NCI-H748 (cell line): ENCODE data around the gene RCBTB2.
"Not testable (repeated sequence)": the region's sequence is repeated elsewhere in the genome, so short reads cannot be mapped to it uniquely, and the experiment has no call there.

Experiments
- DNase-seq: peaks from one replicate; lab custom pipeline; 2025; ENCODE audit not compliant: unreplicated experiment; lab: John Stamatoyannopoulos, UW

RCBTB2 gene

DNA sequence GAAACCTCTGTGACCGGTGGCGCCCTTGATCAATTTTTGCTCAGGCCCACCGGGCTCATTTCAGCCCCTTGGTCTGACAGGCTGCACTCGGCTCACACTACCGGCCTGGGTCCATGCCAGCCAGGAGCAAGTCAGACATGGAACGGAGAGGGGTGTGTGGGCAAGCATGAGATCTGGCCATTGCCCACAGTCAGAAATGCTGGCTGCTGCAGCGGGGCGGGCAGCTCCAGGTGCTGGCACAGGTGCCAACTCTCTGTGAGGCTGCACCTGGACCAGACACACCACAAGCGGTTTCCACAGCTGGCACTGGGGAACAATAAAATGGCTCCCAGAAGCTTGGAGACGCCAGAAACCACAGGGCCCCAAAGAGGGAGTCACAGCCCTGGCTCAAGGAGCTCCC is 76.3 kb downstream of the RCBTB2 start:
- DNase-seq = no peak

GRCh38 chr13:48451196-48451595 is 81.7 kb downstream of the RCBTB2 start:
- DNase-seq = not testable (repeated sequence)

- DNase-seq = no peak
Observed at GRCh38 chr13:48449656-48450055, 83.2 kb downstream of the RCBTB2 start.

GRCh38 chr13:48448959-48449614 is 83.8 kb downstream of the RCBTB2 start:
- DNase-seq = no peak

DNA sequence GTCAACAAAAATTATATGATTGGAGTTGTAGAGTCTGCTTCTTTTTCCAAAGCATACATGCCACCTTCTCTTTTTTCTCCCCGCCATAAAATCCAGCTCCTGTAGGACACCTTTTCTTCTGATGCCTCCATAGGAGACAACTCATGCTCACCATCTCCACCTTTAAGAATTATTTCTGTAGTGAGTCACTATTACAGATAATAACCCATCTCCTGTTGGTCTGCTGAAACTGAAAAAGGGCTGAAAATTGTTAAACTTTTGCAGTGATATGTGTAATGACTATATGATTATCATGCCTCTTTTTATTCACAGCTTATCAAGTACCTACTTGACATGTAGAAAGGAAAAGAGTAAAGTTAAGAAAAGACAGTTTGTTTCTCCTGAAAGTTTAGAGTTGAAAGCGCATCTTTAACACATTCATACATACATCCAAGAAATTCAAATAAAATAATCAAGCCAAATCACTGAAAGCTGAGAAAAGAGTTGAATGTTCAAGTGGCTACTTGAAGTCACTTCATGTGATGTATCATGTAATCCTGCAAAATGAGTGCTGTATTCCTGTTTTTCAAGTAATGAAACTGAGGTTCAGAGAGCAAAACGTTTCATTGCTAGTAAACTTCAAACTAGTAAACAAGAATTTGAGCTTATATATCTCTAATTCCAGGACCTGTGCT is 84.5 kb downstream of the RCBTB2 start:
- no peak for DNase-seq

DNA sequence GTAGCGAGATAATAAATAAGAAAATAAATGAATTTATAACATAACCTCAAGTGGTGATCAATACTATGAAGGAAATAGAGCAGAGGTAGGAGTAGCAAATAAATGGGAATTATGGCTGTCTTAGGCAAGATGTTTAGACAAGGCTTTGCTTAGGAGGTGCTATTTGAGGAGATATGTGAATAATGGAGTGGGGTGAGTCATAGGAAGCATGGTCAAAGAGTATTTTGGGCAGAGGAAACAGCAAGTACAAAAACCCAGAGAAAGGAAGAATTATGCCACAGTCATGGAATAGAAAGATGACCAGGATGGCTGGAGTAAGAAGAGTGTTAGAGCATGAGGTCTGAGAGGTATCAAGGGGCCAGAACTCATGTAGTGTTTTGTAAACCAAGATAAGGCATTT is 86.4 kb downstream of the RCBTB2 start:
- DNase-seq = no peak

DNA sequence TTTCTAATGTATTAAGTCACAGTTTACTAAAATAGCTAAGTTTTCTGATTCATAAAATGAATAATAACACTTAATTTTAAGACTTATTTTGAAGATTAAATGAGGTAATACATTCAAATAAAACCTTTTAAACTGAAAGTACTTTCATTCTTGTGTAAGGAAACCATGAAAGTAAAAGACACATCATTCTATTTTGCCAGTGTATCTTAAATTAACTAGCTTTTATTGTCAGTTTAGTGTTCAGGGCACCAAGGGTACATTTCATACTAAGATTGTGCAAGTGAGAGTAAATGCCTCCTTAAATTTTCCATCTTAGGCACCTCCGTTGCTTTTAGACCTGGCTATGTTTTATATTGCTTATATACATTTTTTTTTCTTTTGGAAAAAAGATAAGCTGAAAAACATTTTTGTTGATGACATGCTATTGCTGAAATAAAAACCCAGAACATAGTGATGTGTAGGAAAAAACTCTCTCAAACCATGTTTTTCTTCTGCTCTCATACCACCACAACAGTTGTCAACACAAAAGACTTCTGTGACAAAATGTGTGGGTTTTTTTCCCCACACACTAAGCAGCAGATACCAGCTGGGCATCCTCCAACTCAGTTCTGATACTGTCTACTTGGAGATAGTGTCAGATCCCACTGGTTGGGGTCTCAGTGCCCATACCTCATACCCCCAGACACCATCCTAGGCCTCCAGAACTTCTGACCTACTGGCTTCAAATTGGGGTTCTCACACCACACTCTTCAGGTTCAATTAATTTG is 89.3 kb downstream of the RCBTB2 start:
- no peak for DNase-seq
